Activated CD8-positive, alpha-beta T cell treated with anti-CD3 and anti-CD28 coated beads for 36 hours (primary cell): ENCODE data around the gene KRTAP4-3. TPM values are rescaled to one million over a fixed set of nuclear protein-coding genes. Genes with fewer than 3 reads are reported as not detected.
"Not testable (repeated sequence)": the region's sequence is repeated elsewhere in the genome, so short reads cannot be mapped to it uniquely, and the experiment has no call there.

Experiments
- ATAC-seq: fragments of 200-7000 bp; cut with Tn5 transposase; one replicate; pipeline ENCODE4 v1.10.0; 2021; ENCODE audit warnings: mild to moderate bottlenecking, moderate library complexity
- CTCF ChIA-PET: fragments of 350-600 bp; sonication (Branson Sonifier 250); formaldehyde crosslinking; loops from one replicate; lab custom pipeline; 2021; ENCODE audit warnings: antibody characterized with exemption; lab: Charles Lee
- POLR2A ChIA-PET: fragments of 350-600 bp; sonication (Branson Sonifier 250); formaldehyde crosslinking; loops from one replicate; lab custom pipeline; 2021; ENCODE audit warnings: antibody characterized with exemption; lab: Charles Lee
- DNase-seq: peaks from one replicate; pipeline ENCODE4 v3.0.0-alpha.2; 2020
- H3K27ac Mint-ChIP-seq: one replicate; pipeline ENCODE4 v1.8.0; 2021; ENCODE audit warnings: mild to moderate bottlenecking, mixed read lengths
- H3K27me3 Mint-ChIP-seq: one replicate; pipeline ENCODE4 v1.8.0; 2021; ENCODE audit warnings: mixed read lengths
- H3K36me3 Mint-ChIP-seq: one replicate; pipeline ENCODE4 v1.8.0; 2021; ENCODE audit warnings: low read depth, mixed read lengths
- H3K4me1 Mint-ChIP-seq: one replicate; pipeline ENCODE4 v1.8.0; 2021; ENCODE audit warnings: low read depth, mixed read lengths
- H3K4me3 Mint-ChIP-seq: one replicate; pipeline ENCODE4 v1.8.0; 2021; ENCODE audit warnings: mild to moderate bottlenecking, moderate library complexity, mixed read lengths
- H3K9me3 Mint-ChIP-seq: one replicate; pipeline ENCODE4 v1.8.0; 2021; ENCODE audit warnings: mixed read lengths
- CTCF ChIP-seq: fragments of 200-600 bp; IDR thresholded peaks from one replicate; pipeline ENCODE4 v1.8.0; 2022; ENCODE audit warnings: antibody characterized with exemption, mild to moderate bottlenecking
- intact Hi-C: fragments of 100-400 bp; cut with micrococcal nuclease; formaldehyde crosslinking; loops from one replicate; pipeline ENCODE4 v1.10.0; 2022
- total RNA-seq, 2 experiments: library from RNA; stranded (reverse); gene quantifications; one replicate each; pipeline ENCODE4 v1.2.3, GENCODE V29; 2021

KRTAP4-3 gene
- total RNA-seq, 2 experiments from 2014 or later, result not detected

- DNase-seq (no peak), ATAC-seq (no peak)
- H3K4me1 Mint-ChIP-seq, result no peaks in the 10 kb centered on the region
- no peak overlapping the region for H3K4me3 Mint-ChIP-seq
- H3K27ac Mint-ChIP-seq, result no peak overlapping the region
- CTCF ChIA-PET, result no interaction called here
- no peaks in the 10 kb centered on the region for H3K9me3 Mint-ChIP-seq
- intact Hi-C loops, result no loop called here
- no peaks in the 10 kb centered on the region for H3K36me3 Mint-ChIP-seq
- peaks cover 4% of the 10 kb centered on the region for H3K27me3 Mint-ChIP-seq
- POLR2A ChIA-PET, result no interaction called here
- TF ChIP-seq CTCF, result no peak
These were observed 14.2 kb downstream of the KRTAP4-3 start for GRCh38 chr17:41153856-41154255.

GRCh38 chr17:41151525-41151924 lies 16.5 kb downstream of the KRTAP4-3 start:
- POLR2A ChIA-PET, result no interaction called here
- H3K27ac Mint-ChIP-seq, result no peak overlapping the region
- TF ChIP-seq CTCF, result no peak
- no peaks in the 10 kb centered on the region for H3K9me3 Mint-ChIP-seq
- intact Hi-C loops, result no loop called here
- no peak overlapping the region for H3K4me3 Mint-ChIP-seq
- H3K36me3 Mint-ChIP-seq, result no peaks in the 10 kb centered on the region
- ATAC-seq, result no peak
- no peak for DNase-seq
- CTCF ChIA-PET, result no interaction called here
- H3K27me3 Mint-ChIP-seq, result peaks cover 2% of the 10 kb centered on the region
- no peaks in the 10 kb centered on the region for H3K4me1 Mint-ChIP-seq

GRCh38 chr17:41150026-41150425 lies 18.0 kb downstream of the KRTAP4-3 start:
- no peak for ATAC-seq
- Mint-ChIP-seq H3K27ac (no peak overlapping the region), H3K27me3 (peaks cover 2% of the 10 kb centered on the region), H3K4me3 (no peak overlapping the region), H3K9me3 (no peaks in the 10 kb centered on the region), H3K36me3 (no peaks in the 10 kb centered on the region), H3K4me1 (no peaks in the 10 kb centered on the region)
- DNase-seq, result no peak
- POLR2A ChIA-PET, result no interaction called here
- TF ChIP-seq CTCF, result no peak
- intact Hi-C loops, result no loop called here
- CTCF ChIA-PET, result no interaction called here

GRCh38 chr17:41149652-41149985 lies 18.4 kb downstream of the KRTAP4-3 start, which contains the start of gene KRTAP4-5:
TSS of gene KRTAP4-5 (minus strand) at chr17:41149825. CDS start at chr17:41149767, 58 bp downstream.
- Mint-ChIP-seq H3K27ac (no peak within 1 kb of the TSS), H3K9me3 (no peaks in the 10 kb centered on the region), H3K4me3 (no peak within 1 kb of the TSS), H3K4me1 (no peaks in the 10 kb centered on the region), H3K27me3 (peaks cover 2% of the 10 kb centered on the region), H3K36me3 (no peaks in the 10 kb centered on the region)
- TF ChIP-seq CTCF, result no peak
- no peak for ATAC-seq
- no peak for DNase-seq
- CTCF ChIA-PET, result no interaction called here
- POLR2A ChIA-PET, result no interaction called here
- intact Hi-C loops, result no loop called here

- H3K4me3 Mint-ChIP-seq, H3K36me3 Mint-ChIP-seq, H3K9me3 Mint-ChIP-seq, ATAC-seq, H3K27me3 Mint-ChIP-seq, H3K4me1 Mint-ChIP-seq, intact Hi-C loops, DNase-seq, CTCF ChIA-PET, POLR2A ChIA-PET, H3K27ac Mint-ChIP-seq: not testable (repeated sequence)
These were observed 18.9 kb downstream of the KRTAP4-3 start for GRCh38 chr17:41148971-41149651.
